Peyer's patch (tissue), 4 donors: ENCODE data around the gene VSIG10. TPM values are rescaled to one million over a fixed set of nuclear protein-coding genes. Genes with fewer than 3 reads are reported as not detected.

ENCODE experiments used
- DNase-seq, 3 donors: peaks; one replicate each; pipeline ENCODE4 v3.0.0-alpha.2; 2017 to 2019
- H3K27ac ChIP-seq, 4 donors: fragments of 200-600 bp; sonication (generic); one replicate each; pipeline ENCODE4 v1.5.1; 2016 to 2019
- H3K27me3 ChIP-seq, 2 donors: fragments of 200-600 bp; sonication (generic); one replicate each; pipeline ENCODE4 v1.5.1; 2019
- H3K36me3 ChIP-seq, 3 donors: fragments of 200-600 bp; sonication (generic); one replicate each; pipeline ENCODE4 v1.5.1; 2016 to 2019
- H3K4me1 ChIP-seq, 4 donors: fragments of 200-600 bp; sonication (generic); one replicate each; pipeline ENCODE4 v1.5.1; 2016 to 2019
- H3K4me3 ChIP-seq, 4 donors: fragments of 200-600 bp; sonication (generic); 1 replicate in 3 of 4; 2 replicates in 1 of 4; pipeline ENCODE4 v1.5.1; 2016 to 2019; ENCODE audit warnings: mild to moderate bottlenecking in 1 of 4
- H3K9me3 ChIP-seq, 4 donors: fragments of 200-600 bp; sonication (generic); one replicate each; pipeline ENCODE4 v1.5.1; 2016 to 2019; ENCODE audit warnings: mild to moderate bottlenecking in 1 of 4
- CTCF ChIP-seq, 6 experiments: fragments of 450-650 bp in 4 of 6; fragments of 200-600 bp in 2 of 6; sonication (generic) in 1 of 6; IDR thresholded peaks; one replicate each; pipeline ENCODE4 v1.5.1; 2017 to 2019; ENCODE audit warnings: antibody characterized with exemption in 6 of 6, mild to moderate bottlenecking in 3 of 6, moderate library complexity in 1 of 6
- POLR2A ChIP-seq, 2 donors: fragments of 450-650 bp; IDR thresholded peaks; one replicate each; pipeline ENCODE4 v1.5.1; 2017; ENCODE audit warnings: antibody characterized with exemption in 2 of 2, mild to moderate bottlenecking in 2 of 2, moderate library complexity in 2 of 2
- total RNA-seq, 4 donors: library from RNA; depleted of rRNA; stranded (reverse); fragments of >200 nt; gene quantifications; one replicate each; pipeline ENCODE4 v1.1.0, GENCODE V29; 2016

Gene VSIG10
- total RNA-seq, 4 donors from 2014 or later: 72.6 to 342 (median 208) TPM

GRCh38 chr12:118059341-118060191 is 44.2 kb downstream of the VSIG10 start:
- Histone ChIP-seq H3K4me1 (peaks cover 0 to 58% (median 4%) of the 10 kb centered on the region in 4 donors), H3K27ac (peak overlapping the region; percentile 89 to 99 (median 94)), H3K4me3 (peak overlapping the region; percentile 56 to 88 (median 72)), H3K36me3 (no peaks in the 10 kb centered on the region), H3K9me3 (no peaks in the 10 kb centered on the region), H3K27me3 (no peaks in the 10 kb centered on the region)
- TF ChIP-seq POLR2A (IDR thresholded peaks at IDR 0.05) (no peak), CTCF (IDR thresholded peaks at IDR 0.05) (no peak)
- DNase-seq: no peak

GRCh38 chr12:118058881-118059280 is 44.9 kb downstream of the VSIG10 start:
- H3K36me3 ChIP-seq: no peaks in the 10 kb centered on the region
- H3K27me3 ChIP-seq: no peaks in the 10 kb centered on the region
- no peak overlapping the region for H3K4me3 ChIP-seq
- H3K27ac ChIP-seq: no peak overlapping the region
- TF ChIP-seq POLR2A (IDR thresholded peaks at IDR 0.05) (no peak), CTCF (IDR thresholded peaks at IDR 0.05) (no peak)
- DNase-seq: no peak
- no peaks in the 10 kb centered on the region for H3K9me3 ChIP-seq
- peaks cover 0 to 58% (median 3%) of the 10 kb centered on the region in 4 donors for H3K4me1 ChIP-seq

- no peak for DNase-seq
- Histone ChIP-seq H3K4me1 (peaks cover 0 to 57% (median 3%) of the 10 kb centered on the region in 4 donors), H3K4me3 (no peak overlapping the region), H3K9me3 (no peaks in the 10 kb centered on the region), H3K27ac (no peak overlapping the region), H3K27me3 (no peaks in the 10 kb centered on the region), H3K36me3 (no peaks in the 10 kb centered on the region)
- TF ChIP-seq CTCF (IDR thresholded peaks at IDR 0.05): no peak
- TF ChIP-seq POLR2A (IDR thresholded peaks at IDR 0.05): no peak
Measured at GRCh38 chr12:118058227-118058626, 45.6 kb downstream of the VSIG10 start.

GRCh38 chr12:118055865-118056773 is 47.7 kb downstream of the VSIG10 start:
- H3K9me3 ChIP-seq: no peaks in the 10 kb centered on the region
- H3K4me1 ChIP-seq: peaks cover 0 to 68% (median 5%) of the 10 kb centered on the region in 4 donors
- no peak for DNase-seq
- H3K27me3 ChIP-seq: no peaks in the 10 kb centered on the region
- TF ChIP-seq POLR2A (IDR thresholded peaks at IDR 0.05): no peak
- TF ChIP-seq CTCF (IDR thresholded peaks at IDR 0.05): no peak
- peaks cover 0 to 9% (median 0%) of the 10 kb centered on the region in 3 donors for H3K36me3 ChIP-seq
- no peak overlapping the region for H3K4me3 ChIP-seq
- peak overlapping the region in 2 of 4 donors; percentile 33 to 58 for H3K27ac ChIP-seq

GRCh38 chr12:118055144-118055557 is 48.7 kb downstream of the VSIG10 start:
- Histone ChIP-seq H3K27me3 (no peaks in the 10 kb centered on the region), H3K9me3 (no peaks in the 10 kb centered on the region), H3K4me3 (no peak overlapping the region), H3K4me1 (peaks cover 0 to 66% (median 5%) of the 10 kb centered on the region in 4 donors), H3K36me3 (peaks cover 0 to 19% (median 0%) of the 10 kb centered on the region in 3 donors), H3K27ac (no peak overlapping the region)
- peak in 2 of 3 donors; percentile 56 to 76 for DNase-seq
- TF ChIP-seq CTCF (IDR thresholded peaks at IDR 0.05) (peak; percentile 16 to 67 (median 56)), POLR2A (IDR thresholded peaks at IDR 0.05) (no peak)
